NCI-H748 treated with DMSO at 0.1 percent for 48 hours (cell line): ENCODE measurements around the gene TMEM170A.
"Not testable (repeated sequence)": the region's sequence is repeated elsewhere in the genome, so short reads cannot be mapped to it uniquely, and the experiment has no call there.

Source experiments
- DNase-seq: peaks from one replicate; lab custom pipeline; 2025; lab: John Stamatoyannopoulos, UW

The TMEM170A gene

DNA sequence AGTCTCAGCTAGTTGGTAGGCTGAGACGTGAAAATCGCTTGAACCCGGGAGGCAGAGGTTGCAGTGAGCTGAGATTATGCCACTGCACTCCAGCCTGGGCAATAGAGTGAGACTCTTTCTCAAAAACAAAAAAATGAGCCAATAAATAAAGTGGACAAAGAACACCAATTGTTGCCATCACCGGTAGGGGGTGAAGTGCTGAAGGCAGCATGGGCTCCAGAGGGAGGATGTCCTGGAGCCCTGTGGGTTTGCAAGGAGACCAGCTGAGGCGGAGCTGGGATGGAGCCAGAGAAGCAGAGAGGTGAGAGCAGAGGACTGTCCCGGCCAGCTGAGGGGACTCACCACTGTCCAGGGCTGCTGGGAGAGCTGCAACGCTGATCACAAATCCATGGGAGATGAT lies 17.0 kb upstream of the TMEM170A start:
- no peak for DNase-seq

DNA sequence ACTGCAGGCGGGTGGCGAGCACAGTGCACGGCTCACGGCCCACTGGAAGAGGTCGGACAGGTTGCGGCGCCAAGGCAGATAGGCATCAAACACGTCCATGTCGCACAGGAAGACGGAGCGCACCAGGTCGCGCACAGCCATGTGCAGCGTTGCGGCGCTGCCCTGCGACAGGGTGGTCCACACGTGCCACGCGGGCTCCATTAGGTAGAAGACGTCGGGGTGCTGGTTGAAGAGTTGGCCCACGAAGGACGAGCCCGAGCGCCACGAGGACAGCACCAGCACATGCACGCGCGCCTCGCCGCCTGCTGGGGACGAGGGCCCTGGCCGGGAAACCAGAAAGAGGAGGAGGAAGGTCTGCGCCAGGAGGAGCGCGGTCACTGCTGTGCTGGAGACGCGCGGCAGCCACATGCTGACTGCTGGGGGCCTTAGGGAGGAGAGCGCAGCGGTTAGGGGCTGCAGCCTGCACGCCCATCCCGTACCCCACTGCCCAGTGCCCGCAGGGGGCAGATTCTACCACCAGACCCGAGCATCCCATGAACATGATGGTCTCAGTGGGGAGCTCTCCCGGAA lies 15.0 kb upstream of the TMEM170A start:
- no peak for DNase-seq

- no peak for DNase-seq
These were observed 14.2 kb upstream of the TMEM170A start for GRCh38 chr16:75478480-75479345.

GRCh38 chr16:75477680-75478473 lies 13.4 kb upstream of the TMEM170A start:
- DNase-seq, result no peak

- no peak for DNase-seq
These were observed 12.3 kb upstream of the TMEM170A start for GRCh38 chr16:75476817-75477216.

GRCh38 chr16:75475420-75475847 lies 10.9 kb upstream of the TMEM170A start:
- no peak for DNase-seq

- no peak for DNase-seq
These were observed 8.7 kb upstream of the TMEM170A start for GRCh38 chr16:75472908-75473877.

- peak; percentile 18 for DNase-seq
These were observed 7.5 kb upstream of the TMEM170A start for GRCh38 chr16:75471723-75472633.

DNA sequence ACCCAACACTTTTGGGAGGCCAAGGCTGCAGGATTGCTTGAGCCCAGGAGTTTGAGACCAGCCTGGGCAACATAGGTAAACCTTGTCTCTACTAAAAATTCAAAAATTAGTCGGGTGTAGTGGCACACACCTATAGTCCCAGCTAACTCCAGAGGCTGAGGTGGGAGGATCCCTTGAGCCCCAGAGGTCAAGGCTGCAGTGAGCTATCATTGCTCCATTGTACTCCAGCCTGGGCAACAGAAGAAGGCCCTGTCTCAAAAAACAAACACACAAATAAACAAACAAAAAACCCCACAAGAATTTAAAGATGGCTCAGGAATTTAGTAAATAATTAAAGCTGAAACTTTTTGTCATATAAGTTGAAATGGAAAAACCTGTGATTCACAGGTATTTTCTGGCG lies 2.3 kb upstream of the TMEM170A start:
- no peak for DNase-seq

DNA sequence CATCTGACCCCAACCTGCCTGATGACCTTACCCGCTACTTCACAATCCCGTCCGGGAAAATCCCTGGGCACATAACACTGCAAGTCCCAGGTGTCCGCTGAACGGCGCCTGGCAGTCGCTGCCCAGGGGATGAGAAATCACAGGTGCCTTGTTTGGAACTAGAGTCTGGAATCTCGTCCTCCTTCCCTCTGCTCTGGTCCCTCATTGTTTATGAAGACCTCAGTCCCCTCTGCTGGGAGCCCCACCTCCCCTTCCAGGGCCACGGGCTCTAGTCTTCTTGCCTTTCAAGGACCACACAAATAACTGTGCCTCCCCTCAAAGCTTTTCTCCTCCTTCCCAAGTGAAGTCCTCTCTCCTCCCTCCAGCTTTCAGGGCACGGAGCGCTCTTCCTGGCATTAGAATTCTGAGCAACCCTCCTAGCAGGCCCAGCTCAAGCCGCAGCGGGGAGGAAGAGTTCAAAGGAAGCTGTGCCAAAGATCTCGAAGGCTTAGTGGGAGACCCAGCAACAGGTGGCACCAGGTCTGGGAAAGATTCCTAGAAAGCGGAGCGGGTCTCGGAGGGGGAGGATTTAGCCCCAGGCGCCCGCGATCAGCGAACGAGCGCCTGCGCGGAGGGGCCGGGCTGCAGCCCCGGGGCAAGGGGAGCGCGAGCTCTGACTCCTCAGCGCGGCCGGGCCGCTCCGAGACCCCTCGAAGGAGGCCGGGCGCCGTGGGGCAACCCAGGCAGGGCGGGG lies 934 bp downstream of the TMEM170A start:
- DNase-seq, result not testable (repeated sequence)

DNA sequence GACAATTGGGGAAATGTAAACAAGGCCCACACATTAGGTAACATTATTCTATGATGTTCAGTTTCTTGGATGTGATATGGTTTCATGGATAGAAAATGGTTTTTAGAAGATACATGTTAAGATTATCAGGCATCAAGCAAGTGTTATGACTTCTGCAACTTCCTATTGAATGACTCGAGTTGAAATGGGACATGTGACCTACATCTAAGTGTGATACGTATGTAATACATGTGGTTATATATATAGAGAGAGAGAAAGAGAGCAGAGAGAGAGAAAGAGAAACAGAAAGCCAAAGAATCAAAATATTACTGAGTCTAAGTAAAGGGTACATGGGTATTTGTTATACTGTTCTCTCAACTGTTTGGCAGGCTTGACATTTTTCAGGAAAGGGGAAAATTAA lies 1.7 kb downstream of the TMEM170A start:
- DNase-seq, result no peak

GRCh38 chr16:75461575-75461974 lies 2.9 kb downstream of the TMEM170A start:
- DNase-seq, result no peak

DNA sequence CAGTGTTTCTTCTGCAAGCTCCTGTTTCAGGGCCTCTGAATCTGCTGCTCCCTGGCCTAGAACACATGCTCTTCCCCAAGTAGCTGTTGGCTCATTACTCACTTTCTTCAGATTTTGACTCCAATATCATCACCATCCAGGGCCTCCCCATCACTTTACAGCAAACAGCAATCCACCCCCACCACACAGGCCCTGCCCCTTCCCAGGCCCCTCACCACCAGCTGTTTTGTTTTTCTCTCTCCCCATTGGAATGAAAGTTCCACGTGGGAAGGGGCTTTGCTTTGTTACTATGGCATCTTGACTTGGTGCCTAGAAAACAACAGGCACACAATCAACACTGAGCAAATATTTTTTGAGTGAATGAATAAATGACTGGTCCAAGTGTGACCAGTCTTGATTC lies 4.0 kb downstream of the TMEM170A start:
- no peak for DNase-seq

DNA sequence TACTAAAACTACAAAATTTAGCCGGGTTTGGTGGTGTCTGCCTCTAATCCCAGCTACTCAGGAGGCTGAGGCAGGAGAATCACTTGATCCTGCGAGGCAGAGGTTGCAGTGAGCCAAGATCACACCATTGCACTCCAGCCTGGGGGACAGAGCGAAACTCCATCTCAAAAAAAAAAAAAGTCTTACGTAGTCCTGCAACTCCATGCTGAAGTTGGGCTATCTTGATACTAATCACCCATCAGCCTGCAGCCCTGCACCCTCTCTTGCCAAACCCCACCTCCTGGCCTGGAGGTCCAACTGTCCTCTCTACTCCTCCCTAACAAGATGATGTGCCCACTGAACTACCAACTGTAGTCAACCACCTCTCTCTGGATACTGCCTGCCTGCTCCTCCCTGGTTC lies 4.8 kb downstream of the TMEM170A start:
- no peak for DNase-seq

DNA sequence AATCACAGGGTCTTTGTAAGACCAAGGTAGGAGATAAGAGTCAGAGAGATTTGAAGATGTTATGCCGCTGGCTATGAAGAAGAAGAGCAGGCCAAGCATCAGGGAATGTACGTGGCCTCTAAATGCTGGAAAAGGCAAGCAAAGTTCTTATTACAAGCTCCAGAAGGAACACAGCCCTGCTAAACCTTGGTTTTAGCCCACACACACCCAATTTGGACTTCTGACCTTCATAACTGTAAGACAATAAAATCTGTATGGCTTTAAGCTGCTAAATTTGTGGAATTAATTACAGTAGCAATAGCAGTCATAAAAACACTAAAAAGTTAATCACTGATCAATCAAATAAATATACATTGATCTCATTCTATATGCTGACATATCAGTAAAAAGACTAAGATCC lies 6.0 kb downstream of the TMEM170A start:
- DNase-seq, result no peak

- DNase-seq, result no peak
These were observed 6.5 kb downstream of the TMEM170A start for GRCh38 chr16:75458029-75458428.

- DNase-seq, result no peak
These were observed 6.9 kb downstream of the TMEM170A start for GRCh38 chr16:75457485-75458021.

GRCh38 chr16:75456971-75457370 lies 7.5 kb downstream of the TMEM170A start:
- no peak for DNase-seq

- not testable (repeated sequence) for DNase-seq
These were observed 8.0 kb downstream of the TMEM170A start for GRCh38 chr16:75456486-75456885.

DNA sequence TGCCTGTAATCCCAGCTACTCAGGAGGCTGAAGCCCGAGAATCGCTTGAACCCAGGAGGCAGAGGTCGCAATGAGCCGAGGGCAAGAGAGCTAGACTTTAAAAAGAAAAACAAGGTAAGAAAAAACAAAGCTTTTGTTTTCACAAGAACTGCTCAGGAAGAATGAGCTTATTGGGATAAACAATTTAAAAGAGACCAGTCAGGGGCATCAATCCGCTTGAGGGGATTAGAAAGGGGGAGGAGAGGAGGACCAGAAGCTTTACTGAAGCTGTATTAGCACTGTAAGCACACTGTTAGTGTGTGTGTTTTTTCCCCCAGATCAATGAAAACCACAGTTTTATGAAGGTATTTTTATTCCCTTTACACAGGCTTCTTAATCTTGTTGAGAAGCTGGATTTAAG lies 8.8 kb downstream of the TMEM170A start:
- DNase-seq, result no peak
